C1 segment of cervical spinal cord (tissue), 14 donors: ENCODE measurements around the gene ARHGEF3.
A peak's percentile ranks its signal among the peaks of the same experiment; 100 is the strongest.

ENCODE experiments used
- DNase-seq, 14 donors: peaks; one replicate each; lab custom pipeline; 2025; lab: John Stamatoyannopoulos, UW

Gene ARHGEF3

DNA sequence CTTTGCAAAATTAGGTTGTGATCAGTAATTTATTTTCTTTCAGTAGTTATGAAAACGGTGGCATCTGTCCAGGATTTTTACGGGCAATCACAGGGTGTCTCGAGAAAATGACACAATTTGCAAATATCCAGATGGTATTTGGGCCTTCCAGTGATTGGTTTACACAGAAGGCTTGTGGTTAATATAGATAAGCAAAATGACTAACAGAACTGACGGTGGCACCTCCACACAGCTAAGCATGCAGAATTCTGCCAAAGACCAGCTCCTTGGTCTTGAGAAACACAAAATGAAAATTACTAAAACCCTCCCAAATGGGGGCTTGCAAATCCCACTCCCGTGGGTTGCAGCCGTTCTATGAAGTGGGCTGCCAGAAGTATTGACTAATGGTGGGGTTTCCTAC lies 5.5 kb downstream of the ARHGEF3 start:
- no peak for DNase-seq

GRCh38 chr3:56795829-56796185 lies 5.9 kb downstream of the ARHGEF3 start:
- no peak for DNase-seq

GRCh38 chr3:56795097-56795828 lies 6.5 kb downstream of the ARHGEF3 start:
- DNase-seq, result no peak

GRCh38 chr3:56792193-56792592 lies 9.6 kb downstream of the ARHGEF3 start:
- no peak for DNase-seq

DNA sequence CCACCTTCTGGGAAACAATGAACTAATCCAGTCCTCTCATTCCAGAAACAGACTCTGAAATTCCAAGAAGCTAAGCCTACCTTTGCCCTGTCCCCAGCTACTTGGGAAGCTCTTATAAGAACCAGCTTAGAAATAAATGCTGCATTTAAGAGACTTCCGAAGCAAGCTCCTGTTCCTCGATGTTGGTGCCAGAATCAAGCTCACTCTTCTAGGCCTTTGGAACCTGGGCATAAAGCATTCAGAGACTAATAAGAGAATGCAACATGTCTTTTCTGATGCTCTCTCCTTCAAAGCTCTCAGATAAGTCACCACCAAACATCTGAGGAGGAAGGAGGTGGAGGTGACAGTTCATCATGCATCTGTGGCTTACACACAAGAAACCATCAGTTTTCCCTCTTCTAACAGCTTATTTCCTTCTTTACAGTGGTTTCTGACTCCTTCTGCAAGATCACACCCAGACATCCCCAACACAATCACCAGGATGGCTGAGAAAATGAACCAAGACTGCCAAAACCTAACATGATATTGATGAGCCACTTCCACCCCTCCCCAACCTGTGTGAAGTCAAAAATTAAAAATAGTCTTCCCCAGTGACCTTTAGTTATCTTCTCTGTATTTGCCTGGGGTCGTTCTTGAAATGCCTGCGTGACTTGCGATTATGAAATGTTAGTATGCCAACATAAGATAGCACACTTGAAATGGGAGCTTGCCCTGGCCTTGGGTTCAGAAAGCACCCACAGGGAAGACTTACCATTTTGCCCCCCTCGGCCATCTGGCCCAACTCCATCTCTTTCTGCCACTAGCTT lies 11.5 kb downstream of the ARHGEF3 start:
- no peak for DNase-seq

DNA sequence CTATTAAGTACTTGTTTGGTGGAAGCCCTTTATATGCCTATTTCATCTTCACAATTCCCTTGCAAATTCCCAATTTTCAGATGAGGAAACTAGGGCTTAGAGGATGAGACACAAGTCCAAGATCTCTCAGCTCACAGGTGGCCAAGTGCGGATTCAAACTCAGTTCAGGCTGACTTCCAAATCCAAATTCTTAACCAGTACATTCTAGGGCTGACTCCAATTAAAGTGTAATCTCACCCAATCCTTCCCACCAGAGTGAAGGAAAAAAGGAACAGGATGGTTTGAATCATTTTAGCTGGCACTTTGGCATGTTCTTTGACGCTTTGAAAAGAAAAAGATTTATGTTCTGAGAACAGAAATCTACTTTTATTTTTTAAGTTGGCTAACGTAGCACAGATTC lies 12.7 kb downstream of the ARHGEF3 start:
- DNase-seq, result no peak

- no peak for DNase-seq
Measured at GRCh38 chr3:56788521-56788920, 13.2 kb downstream of the ARHGEF3 start.

DNA sequence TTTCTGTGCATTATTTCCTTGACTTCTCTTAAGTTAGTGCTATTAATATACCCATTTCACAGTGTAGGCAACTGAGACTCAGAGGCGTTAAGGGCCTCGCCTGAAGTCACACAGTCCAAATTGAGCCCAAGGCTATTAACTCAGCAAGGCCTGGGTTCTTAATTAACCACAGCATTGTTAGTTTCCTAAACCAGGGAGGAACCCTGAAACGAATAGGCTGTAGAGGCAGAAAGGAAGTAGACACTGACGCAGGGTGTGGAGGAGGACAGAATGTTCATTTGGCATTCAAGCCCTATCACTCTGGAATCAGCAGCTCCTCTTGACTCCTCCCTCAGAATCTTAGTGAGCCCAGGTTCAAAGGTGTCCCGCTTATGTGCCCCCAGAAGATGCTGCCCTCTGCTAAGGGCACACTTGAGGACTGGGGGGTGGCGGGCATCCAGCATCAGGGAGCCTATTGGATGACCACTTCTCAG lies 13.9 kb downstream of the ARHGEF3 start:
- DNase-seq, result no peak

GRCh38 chr3:56787258-56787775 lies 14.4 kb downstream of the ARHGEF3 start:
- no peak for DNase-seq

- DNase-seq, result no peak
Measured at GRCh38 chr3:56785499-56785898, 16.2 kb downstream of the ARHGEF3 start.

- DNase-seq, result no peak
Measured at GRCh38 chr3:56784448-56785001, 17.2 kb downstream of the ARHGEF3 start.

- DNase-seq, result peak in 5 of 14 donors; percentile 22 to 42 (median 28)
Measured at GRCh38 chr3:56783644-56784447, 17.9 kb downstream of the ARHGEF3 start.

- peak in 1 of 14 donors; percentile 63 for DNase-seq
Measured at GRCh38 chr3:56782906-56783305, 18.8 kb downstream of the ARHGEF3 start.

DNA sequence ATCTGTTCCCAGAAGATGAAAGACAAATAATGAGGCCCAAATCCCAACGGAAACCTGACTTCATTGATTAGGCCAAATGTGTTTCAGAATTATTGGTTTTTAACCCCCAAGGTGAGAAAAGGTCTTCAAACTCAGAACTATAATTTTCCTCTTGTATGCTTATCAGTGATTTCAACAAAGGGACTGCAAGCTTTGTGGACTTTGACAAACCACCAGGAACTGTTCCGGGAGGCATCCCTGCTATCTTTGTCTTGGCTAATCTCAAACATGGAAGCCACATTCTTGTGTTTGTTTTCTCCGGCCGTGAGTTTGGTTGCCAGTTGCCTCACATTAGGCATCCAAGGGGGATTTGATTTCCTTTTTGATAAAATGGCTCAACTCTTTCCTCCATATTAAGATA lies 19.5 kb downstream of the ARHGEF3 start:
- DNase-seq, result no peak

DNA sequence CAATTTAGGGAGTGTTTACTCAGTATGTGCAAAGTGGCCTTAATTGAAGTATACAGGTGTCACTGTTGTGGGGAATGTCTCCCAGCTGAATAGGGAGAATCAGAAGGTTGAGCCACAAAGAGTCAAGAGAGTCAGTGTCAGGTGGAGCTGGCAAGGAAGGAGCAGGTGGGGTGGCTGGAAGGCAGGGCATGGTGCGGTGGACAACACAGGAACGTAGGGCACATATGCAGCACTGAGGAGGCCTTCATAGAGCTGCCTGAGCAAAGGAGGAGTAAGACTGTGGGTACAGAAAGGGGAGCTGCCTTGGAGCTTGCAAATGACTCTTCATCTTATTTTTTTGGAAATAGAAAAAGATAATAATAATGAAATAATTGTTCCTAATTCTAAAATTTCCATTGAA lies 20.0 kb downstream of the ARHGEF3 start:
- DNase-seq, result no peak

DNA sequence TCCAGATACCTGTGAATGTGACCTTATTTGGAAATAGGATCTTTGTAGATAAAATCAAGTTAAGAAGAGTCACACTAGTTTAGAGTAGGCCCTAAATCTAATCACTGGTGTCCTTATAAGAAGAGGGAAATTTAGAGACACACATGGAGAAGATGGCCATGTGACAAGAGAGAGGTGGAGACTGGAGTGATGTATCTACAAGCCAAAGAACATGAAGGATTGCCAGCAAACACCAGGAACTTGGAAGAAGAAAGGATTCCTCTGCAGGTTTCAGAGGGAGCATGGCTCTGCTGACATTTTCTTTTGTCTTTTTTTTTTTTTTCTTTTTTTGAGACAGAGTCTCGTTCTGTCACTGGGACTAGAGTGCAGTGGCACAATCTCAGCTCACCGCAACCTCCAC lies 20.8 kb downstream of the ARHGEF3 start:
- DNase-seq, result peak in 1 of 14 donors; percentile 70

- DNase-seq, result no peak
Measured at GRCh38 chr3:56778893-56779292, 22.9 kb downstream of the ARHGEF3 start.

DNA sequence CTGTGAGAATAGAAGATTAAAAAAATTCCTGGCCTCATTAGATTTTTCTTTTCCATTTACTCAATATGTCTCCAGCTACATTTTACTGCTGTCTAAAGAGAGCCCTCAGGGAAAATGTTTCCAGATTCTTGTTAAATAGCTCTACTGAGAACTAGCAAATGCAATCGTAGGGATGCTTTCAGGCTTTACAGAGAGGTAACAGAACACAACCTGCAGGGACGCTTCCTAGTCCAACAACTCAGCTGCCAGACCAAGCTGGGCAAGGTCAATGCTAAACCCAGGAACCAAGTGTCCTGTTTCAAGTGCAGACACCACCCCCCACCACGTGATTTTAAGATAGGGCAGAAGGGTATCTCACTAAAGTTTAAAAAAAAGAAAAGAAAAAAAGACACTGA lies 25.2 kb downstream of the ARHGEF3 start:
- peak in 1 of 14 donors; percentile 64 for DNase-seq

DNA sequence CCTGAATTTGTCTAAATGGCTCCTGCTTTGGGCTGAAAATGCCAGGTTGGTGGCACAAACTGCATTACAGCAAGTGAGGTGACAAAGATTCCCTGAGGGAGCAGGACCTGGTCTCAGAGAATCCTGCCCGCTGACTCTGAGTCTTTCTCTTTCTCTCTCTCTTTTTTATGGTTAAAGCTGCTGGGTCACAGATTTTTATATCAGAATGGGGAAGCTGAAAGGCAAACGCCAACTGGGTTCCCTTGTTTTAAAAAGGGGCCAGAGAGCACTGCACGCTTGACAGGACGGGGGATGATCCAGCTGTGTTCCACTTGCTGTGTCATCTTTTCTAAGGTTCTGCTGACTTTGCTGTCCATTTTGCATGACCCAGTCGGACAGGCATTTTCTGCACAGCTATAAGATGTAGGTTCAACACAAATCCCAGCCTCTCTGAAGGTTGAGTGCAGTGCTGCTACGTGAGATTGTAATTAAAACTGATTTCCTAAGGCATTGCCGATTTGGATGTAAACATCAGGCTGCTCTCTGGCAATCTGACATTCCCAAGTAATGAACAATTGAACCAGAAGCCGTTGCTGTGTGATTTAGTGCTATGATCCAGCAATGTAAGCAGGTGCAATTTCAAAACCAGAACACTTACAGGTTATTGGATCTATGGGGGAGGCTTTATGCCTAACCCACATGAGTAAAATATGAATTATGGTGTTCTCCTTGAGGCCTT lies 25.8 kb downstream of the ARHGEF3 start:
- peak in 6 of 14 donors; percentile 27 to 71 (median 50) for DNase-seq

GRCh38 chr3:56775445-56775837 lies 26.3 kb downstream of the ARHGEF3 start:
- peak in 1 of 14 donors; percentile 80 for DNase-seq

DNA sequence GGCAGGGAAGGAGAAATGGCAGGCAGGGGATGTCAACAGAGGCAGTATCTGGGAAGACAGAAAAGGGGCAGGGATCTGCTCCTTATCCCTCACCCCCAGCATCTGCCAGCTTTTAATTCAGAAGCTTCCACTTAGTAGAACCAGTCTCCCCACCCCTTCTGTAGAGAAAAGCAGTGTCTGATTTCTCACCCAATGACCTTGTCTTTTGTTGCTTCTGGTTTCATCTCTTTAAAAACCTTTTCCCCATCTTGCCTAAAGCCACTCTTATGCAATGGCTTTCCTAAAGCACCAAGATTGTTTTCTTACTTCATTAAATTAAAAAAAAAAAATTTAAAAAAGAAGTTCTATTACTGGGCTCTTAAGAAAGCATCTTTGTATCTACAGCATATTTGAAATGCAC lies 27.8 kb downstream of the ARHGEF3 start:
- no peak for DNase-seq
